H1 (cell line): ENCODE measurements around the gene ITGB8. TPM values are rescaled to one million over a fixed set of nuclear protein-coding genes. Genes with fewer than 3 reads are reported as not detected.

Experiments
- CREB1 ChIP-seq: IDR thresholded peaks from 2 replicates; pipeline ENCODE4 v1.6.1; 2012; ENCODE audit warnings: inconsistent platforms
- GTF2F1 ChIP-seq: IDR thresholded peaks from 2 replicates; pipeline ENCODE4 v1.6.1; 2012; ENCODE audit warnings: low read depth, low read length, improper control_type of control experiment, borderline replicate concordance
- NANOG ChIP-seq: IDR thresholded peaks from 2 replicates; pipeline ENCODE4 v1.6.1; 2011; ENCODE audit warnings: low read length, low read depth, mild to moderate bottlenecking, inconsistent platforms; ENCODE audit not compliant: insufficient read depth, poor library complexity, severe bottlenecking
- SAP30 ChIP-seq: fragments of 300-600 bp; sonication (generic); IDR thresholded peaks from 2 replicates; pipeline ENCODE4 v1.7.1; 2012; ENCODE audit warnings: low read length, moderate library complexity, mild to moderate bottlenecking, inconsistent platforms; ENCODE audit not compliant: insufficient read depth, insufficient replicate concordance
- polyA plus RNA-seq, 7 experiments: library from polyadenylated mRNA; depleted of rRNA in 3 of 7; stranded (reverse) in 5 of 7; unstranded in 2 of 7; fragments of >200 nt in 5 of 7; fragments of 200-250 nt in 2 of 7; gene quantifications; 1 replicate in 5 of 7; 2 replicates in 1 of 7; 4 replicates in 1 of 7; pipeline versions ENCODE4 v1.2.1 to v1.2.3, GENCODE V29; 2011 to 2013; ENCODE audit warnings: missing spikeins in 2 of 7, mixed read lengths in 2 of 7
- total RNA-seq: library from RNA; stranded (reverse); fragmentation: NEBNext Ultra II Directional; extraction: Animal tissue kit (Norgen Biotek cat#: 25700); gene quantifications from 2 replicates; pipeline ENCODE4 v1.2.1, GENCODE V29; 2021
- TF ChIP-seq, protein P1 (sequence below): fragments of 300-600 bp; sonication (generic); IDR thresholded peaks from 2 replicates; pipeline ENCODE4 v1.7.1; 2012; ENCODE audit warnings: low read length, moderate library complexity, mild to moderate bottlenecking, inconsistent platforms; ENCODE audit not compliant: insufficient replicate concordance
- TF ChIP-seq, protein P2 (sequence below): IDR thresholded peaks from 2 replicates; pipeline ENCODE4 v1.6.1; 2012; ENCODE audit warnings: inconsistent platforms
- TF ChIP-seq, protein P3 (sequence below): IDR thresholded peaks from 2 replicates; pipeline ENCODE4 v1.6.1; 2012; ENCODE audit warnings: inconsistent platforms

ITGB8 gene
- total and polyA plus RNA-seq, 2 of the 8 experiments (the other 6 are each of a cell fraction or from before 2014, with no cell fraction given) = 1.2 to 3.6 TPM

DNA sequence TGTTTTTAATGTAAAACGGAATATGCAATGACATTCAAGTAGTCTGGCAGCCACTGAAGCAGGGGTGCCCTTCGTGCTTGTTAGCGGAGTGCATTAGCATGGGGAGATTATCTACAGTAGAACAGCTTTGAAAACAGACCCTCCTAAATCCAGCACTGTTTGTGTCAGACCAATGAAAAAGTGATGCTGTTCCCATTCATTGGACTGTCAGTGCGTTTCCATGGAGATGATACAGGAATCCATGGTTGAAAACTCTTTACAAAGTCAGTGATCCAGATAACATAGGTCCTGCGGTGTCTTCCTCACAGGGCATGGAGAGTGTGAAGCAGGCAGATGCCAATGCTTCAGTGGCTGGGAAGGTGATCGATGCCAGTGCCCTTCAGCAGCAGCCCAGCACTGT is 73.6 kb downstream of the ITGB8 start (continued):
- TF ChIP-seq, protein P1, sequence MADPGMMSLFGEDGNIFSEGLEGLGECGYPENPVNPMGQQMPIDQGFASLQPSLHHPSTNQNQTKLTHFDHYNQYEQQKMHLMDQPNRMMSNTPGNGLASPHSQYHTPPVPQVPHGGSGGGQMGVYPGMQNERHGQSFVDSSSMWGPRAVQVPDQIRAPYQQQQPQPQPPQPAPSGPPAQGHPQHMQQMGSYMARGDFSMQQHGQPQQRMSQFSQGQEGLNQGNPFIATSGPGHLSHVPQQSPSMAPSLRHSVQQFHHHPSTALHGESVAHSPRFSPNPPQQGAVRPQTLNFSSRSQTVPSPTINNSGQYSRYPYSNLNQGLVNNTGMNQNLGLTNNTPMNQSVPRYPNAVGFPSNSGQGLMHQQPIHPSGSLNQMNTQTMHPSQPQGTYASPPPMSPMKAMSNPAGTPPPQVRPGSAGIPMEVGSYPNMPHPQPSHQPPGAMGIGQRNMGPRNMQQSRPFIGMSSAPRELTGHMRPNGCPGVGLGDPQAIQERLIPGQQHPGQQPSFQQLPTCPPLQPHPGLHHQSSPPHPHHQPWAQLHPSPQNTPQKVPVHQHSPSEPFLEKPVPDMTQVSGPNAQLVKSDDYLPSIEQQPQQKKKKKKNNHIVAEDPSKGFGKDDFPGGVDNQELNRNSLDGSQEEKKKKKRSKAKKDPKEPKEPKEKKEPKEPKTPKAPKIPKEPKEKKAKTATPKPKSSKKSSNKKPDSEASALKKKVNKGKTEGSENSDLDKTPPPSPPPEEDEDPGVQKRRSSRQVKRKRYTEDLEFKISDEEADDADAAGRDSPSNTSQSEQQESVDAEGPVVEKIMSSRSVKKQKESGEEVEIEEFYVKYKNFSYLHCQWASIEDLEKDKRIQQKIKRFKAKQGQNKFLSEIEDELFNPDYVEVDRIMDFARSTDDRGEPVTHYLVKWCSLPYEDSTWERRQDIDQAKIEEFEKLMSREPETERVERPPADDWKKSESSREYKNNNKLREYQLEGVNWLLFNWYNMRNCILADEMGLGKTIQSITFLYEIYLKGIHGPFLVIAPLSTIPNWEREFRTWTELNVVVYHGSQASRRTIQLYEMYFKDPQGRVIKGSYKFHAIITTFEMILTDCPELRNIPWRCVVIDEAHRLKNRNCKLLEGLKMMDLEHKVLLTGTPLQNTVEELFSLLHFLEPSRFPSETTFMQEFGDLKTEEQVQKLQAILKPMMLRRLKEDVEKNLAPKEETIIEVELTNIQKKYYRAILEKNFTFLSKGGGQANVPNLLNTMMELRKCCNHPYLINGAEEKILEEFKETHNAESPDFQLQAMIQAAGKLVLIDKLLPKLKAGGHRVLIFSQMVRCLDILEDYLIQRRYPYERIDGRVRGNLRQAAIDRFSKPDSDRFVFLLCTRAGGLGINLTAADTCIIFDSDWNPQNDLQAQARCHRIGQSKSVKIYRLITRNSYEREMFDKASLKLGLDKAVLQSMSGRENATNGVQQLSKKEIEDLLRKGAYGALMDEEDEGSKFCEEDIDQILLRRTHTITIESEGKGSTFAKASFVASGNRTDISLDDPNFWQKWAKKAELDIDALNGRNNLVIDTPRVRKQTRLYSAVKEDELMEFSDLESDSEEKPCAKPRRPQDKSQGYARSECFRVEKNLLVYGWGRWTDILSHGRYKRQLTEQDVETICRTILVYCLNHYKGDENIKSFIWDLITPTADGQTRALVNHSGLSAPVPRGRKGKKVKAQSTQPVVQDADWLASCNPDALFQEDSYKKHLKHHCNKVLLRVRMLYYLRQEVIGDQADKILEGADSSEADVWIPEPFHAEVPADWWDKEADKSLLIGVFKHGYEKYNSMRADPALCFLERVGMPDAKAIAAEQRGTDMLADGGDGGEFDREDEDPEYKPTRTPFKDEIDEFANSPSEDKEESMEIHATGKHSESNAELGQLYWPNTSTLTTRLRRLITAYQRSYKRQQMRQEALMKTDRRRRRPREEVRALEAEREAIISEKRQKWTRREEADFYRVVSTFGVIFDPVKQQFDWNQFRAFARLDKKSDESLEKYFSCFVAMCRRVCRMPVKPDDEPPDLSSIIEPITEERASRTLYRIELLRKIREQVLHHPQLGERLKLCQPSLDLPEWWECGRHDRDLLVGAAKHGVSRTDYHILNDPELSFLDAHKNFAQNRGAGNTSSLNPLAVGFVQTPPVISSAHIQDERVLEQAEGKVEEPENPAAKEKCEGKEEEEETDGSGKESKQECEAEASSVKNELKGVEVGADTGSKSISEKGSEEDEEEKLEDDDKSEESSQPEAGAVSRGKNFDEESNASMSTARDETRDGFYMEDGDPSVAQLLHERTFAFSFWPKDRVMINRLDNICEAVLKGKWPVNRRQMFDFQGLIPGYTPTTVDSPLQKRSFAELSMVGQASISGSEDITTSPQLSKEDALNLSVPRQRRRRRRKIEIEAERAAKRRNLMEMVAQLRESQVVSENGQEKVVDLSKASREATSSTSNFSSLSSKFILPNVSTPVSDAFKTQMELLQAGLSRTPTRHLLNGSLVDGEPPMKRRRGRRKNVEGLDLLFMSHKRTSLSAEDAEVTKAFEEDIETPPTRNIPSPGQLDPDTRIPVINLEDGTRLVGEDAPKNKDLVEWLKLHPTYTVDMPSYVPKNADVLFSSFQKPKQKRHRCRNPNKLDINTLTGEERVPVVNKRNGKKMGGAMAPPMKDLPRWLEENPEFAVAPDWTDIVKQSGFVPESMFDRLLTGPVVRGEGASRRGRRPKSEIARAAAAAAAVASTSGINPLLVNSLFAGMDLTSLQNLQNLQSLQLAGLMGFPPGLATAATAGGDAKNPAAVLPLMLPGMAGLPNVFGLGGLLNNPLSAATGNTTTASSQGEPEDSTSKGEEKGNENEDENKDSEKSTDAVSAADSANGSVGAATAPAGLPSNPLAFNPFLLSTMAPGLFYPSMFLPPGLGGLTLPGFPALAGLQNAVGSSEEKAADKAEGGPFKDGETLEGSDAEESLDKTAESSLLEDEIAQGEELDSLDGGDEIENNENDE = no peak
- TF ChIP-seq, protein P2, sequence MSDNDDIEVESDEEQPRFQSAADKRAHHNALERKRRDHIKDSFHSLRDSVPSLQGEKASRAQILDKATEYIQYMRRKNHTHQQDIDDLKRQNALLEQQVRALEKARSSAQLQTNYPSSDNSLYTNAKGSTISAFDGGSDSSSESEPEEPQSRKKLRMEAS = no peak
- no peak for TF ChIP-seq NANOG
- TF ChIP-seq, protein P3, sequence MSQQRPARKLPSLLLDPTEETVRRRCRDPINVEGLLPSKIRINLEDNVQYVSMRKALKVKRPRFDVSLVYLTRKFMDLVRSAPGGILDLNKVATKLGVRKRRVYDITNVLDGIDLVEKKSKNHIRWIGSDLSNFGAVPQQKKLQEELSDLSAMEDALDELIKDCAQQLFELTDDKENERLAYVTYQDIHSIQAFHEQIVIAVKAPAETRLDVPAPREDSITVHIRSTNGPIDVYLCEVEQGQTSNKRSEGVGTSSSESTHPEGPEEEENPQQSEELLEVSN = no peak
- no peak for TF ChIP-seq CREB1
- no peak for TF ChIP-seq SAP30
- no peak for TF ChIP-seq GTF2F1
